Measurements from ENCODE around the gene DICER1.

DICER1 gene

GRCh38 chr14:95117937-95118721, 39.2 kb downstream of the DICER1 start:
- no peak overlapping the region for H3K9ac ChIP-seq (ENCODE audit: low read depth, low read length)
- H3K9me3 ChIP-seq (replicated peaks; ENCODE audit: low read length) = no peaks in the 10 kb centered on the region
- peak overlapping the region; percentile 30 for H3K4me2 ChIP-seq (ENCODE audit: low read length)
- H3K27me3 ChIP-seq (ENCODE audit: control insufficient read depth, insufficient read depth, low read length) = no peaks in the 10 kb centered on the region
- H3K4me3 ChIP-seq (ENCODE audit: low read length) = no peak overlapping the region
- H3K4me1 ChIP-seq (ENCODE audit: control insufficient read depth, insufficient read depth, low read length) = peaks cover 13% of the 10 kb centered on the region
- peaks cover 25% of the 10 kb centered on the region for H3K36me3 ChIP-seq (ENCODE audit: insufficient read depth, low read length)

- no peaks in the 10 kb centered on the region for H3K9me3 ChIP-seq (replicated peaks; ENCODE audit: low read length)
- H3K36me3 ChIP-seq (ENCODE audit: insufficient read depth, low read length) = peaks cover 59% of the 10 kb centered on the region
- no peak overlapping the region for H3K4me3 ChIP-seq (ENCODE audit: low read length)
- H3K9ac ChIP-seq (ENCODE audit: low read depth, low read length) = no peak overlapping the region
- no peak overlapping the region for H3K4me2 ChIP-seq (ENCODE audit: low read length)
- peaks cover 5% of the 10 kb centered on the region for H3K4me1 ChIP-seq (ENCODE audit: control insufficient read depth, insufficient read depth, low read length)
- H3K27me3 ChIP-seq (ENCODE audit: control insufficient read depth, insufficient read depth, low read length) = no peaks in the 10 kb centered on the region
Measured at GRCh38 chr14:95113476-95113875, 43.9 kb downstream of the DICER1 start.

GRCh38 chr14:95111507-95112164, 45.7 kb downstream of the DICER1 start:
- Histone ChIP-seq H3K27me3 (ENCODE audit: control insufficient read depth, insufficient read depth, low read length) (no peaks in the 10 kb centered on the region), H3K4me1 (ENCODE audit: control insufficient read depth, insufficient read depth, low read length) (no peaks in the 10 kb centered on the region), H3K9ac (ENCODE audit: low read depth, low read length) (no peak overlapping the region), H3K4me2 (ENCODE audit: low read length) (no peak overlapping the region), H3K4me3 (ENCODE audit: low read length) (no peak overlapping the region), H3K36me3 (ENCODE audit: insufficient read depth, low read length) (peaks cover 77% of the 10 kb centered on the region), H3K9me3 (replicated peaks; ENCODE audit: low read length) (no peaks in the 10 kb centered on the region)

- no peak overlapping the region for H3K9ac ChIP-seq (ENCODE audit: low read depth, low read length)
- H3K36me3 ChIP-seq (ENCODE audit: insufficient read depth, low read length) = peaks cover 78% of the 10 kb centered on the region
- H3K4me2 ChIP-seq (ENCODE audit: low read length) = no peak overlapping the region
- no peaks in the 10 kb centered on the region for H3K4me1 ChIP-seq (ENCODE audit: control insufficient read depth, insufficient read depth, low read length)
- H3K9me3 ChIP-seq (replicated peaks; ENCODE audit: low read length) = no peaks in the 10 kb centered on the region
- no peaks in the 10 kb centered on the region for H3K27me3 ChIP-seq (ENCODE audit: control insufficient read depth, insufficient read depth, low read length)
- H3K4me3 ChIP-seq (ENCODE audit: low read length) = no peak overlapping the region
Measured at GRCh38 chr14:95110178-95110577, 47.2 kb downstream of the DICER1 start.

GRCh38 chr14:95107711-95108110, 49.6 kb downstream of the DICER1 start:
- Histone ChIP-seq H3K9me3 (replicated peaks; ENCODE audit: low read length) (no peaks in the 10 kb centered on the region), H3K9ac (ENCODE audit: low read depth, low read length) (no peak overlapping the region), H3K4me2 (ENCODE audit: low read length) (no peak overlapping the region), H3K36me3 (ENCODE audit: insufficient read depth, low read length) (peaks cover 82% of the 10 kb centered on the region), H3K4me3 (ENCODE audit: low read length) (no peak overlapping the region), H3K4me1 (ENCODE audit: control insufficient read depth, insufficient read depth, low read length) (no peaks in the 10 kb centered on the region), H3K27me3 (ENCODE audit: control insufficient read depth, insufficient read depth, low read length) (no peaks in the 10 kb centered on the region)

- Histone ChIP-seq H3K9ac (ENCODE audit: low read depth, low read length) (no peak overlapping the region), H3K4me1 (ENCODE audit: control insufficient read depth, insufficient read depth, low read length) (no peaks in the 10 kb centered on the region), H3K4me3 (ENCODE audit: low read length) (no peak overlapping the region), H3K4me2 (ENCODE audit: low read length) (no peak overlapping the region), H3K36me3 (ENCODE audit: insufficient read depth, low read length) (peaks cover 86% of the 10 kb centered on the region), H3K9me3 (replicated peaks; ENCODE audit: low read length) (no peaks in the 10 kb centered on the region), H3K27me3 (ENCODE audit: control insufficient read depth, insufficient read depth, low read length) (no peaks in the 10 kb centered on the region)
Measured at GRCh38 chr14:95106971-95107370, 50.4 kb downstream of the DICER1 start.

- Histone ChIP-seq H3K4me1 (ENCODE audit: control insufficient read depth, insufficient read depth, low read length) (peaks cover 6% of the 10 kb centered on the region), H3K4me2 (ENCODE audit: low read length) (no peak overlapping the region), H3K36me3 (ENCODE audit: insufficient read depth, low read length) (peaks cover 78% of the 10 kb centered on the region), H3K4me3 (ENCODE audit: low read length) (no peak overlapping the region), H3K9me3 (replicated peaks; ENCODE audit: low read length) (no peaks in the 10 kb centered on the region), H3K9ac (ENCODE audit: low read depth, low read length) (no peak overlapping the region), H3K27me3 (ENCODE audit: control insufficient read depth, insufficient read depth, low read length) (no peaks in the 10 kb centered on the region)
Measured at GRCh38 chr14:95104911-95105310, 52.4 kb downstream of the DICER1 start.

GRCh38 chr14:95102680-95103044, 54.7 kb downstream of the DICER1 start:
- Histone ChIP-seq H3K36me3 (ENCODE audit: insufficient read depth, low read length) (peaks cover 56% of the 10 kb centered on the region), H3K9ac (ENCODE audit: low read depth, low read length) (no peak overlapping the region), H3K4me2 (ENCODE audit: low read length) (no peak overlapping the region), H3K27me3 (ENCODE audit: control insufficient read depth, insufficient read depth, low read length) (no peaks in the 10 kb centered on the region), H3K4me3 (ENCODE audit: low read length) (no peak overlapping the region), H3K4me1 (ENCODE audit: control insufficient read depth, insufficient read depth, low read length) (peaks cover 6% of the 10 kb centered on the region), H3K9me3 (replicated peaks; ENCODE audit: low read length) (no peaks in the 10 kb centered on the region)

GRCh38 chr14:95101736-95102679, 55.3 kb downstream of the DICER1 start:
- peaks cover 8% of the 10 kb centered on the region for H3K4me1 ChIP-seq (ENCODE audit: control insufficient read depth, insufficient read depth, low read length)
- H3K4me2 ChIP-seq (ENCODE audit: low read length) = no peak overlapping the region
- H3K9me3 ChIP-seq (replicated peaks; ENCODE audit: low read length) = no peaks in the 10 kb centered on the region
- no peak overlapping the region for H3K9ac ChIP-seq (ENCODE audit: low read depth, low read length)
- H3K36me3 ChIP-seq (ENCODE audit: insufficient read depth, low read length) = peaks cover 50% of the 10 kb centered on the region
- no peak overlapping the region for H3K4me3 ChIP-seq (ENCODE audit: low read length)
- H3K27me3 ChIP-seq (ENCODE audit: control insufficient read depth, insufficient read depth, low read length) = no peaks in the 10 kb centered on the region

GRCh38 chr14:95098984-95099599, 58.2 kb downstream of the DICER1 start:
- Histone ChIP-seq H3K4me1 (ENCODE audit: control insufficient read depth, insufficient read depth, low read length) (peaks cover 8% of the 10 kb centered on the region), H3K4me3 (ENCODE audit: low read length) (no peak overlapping the region), H3K4me2 (ENCODE audit: low read length) (no peak overlapping the region), H3K36me3 (ENCODE audit: insufficient read depth, low read length) (peaks cover 37% of the 10 kb centered on the region), H3K9ac (ENCODE audit: low read depth, low read length) (no peak overlapping the region), H3K9me3 (replicated peaks; ENCODE audit: low read length) (no peaks in the 10 kb centered on the region), H3K27me3 (ENCODE audit: control insufficient read depth, insufficient read depth, low read length) (no peaks in the 10 kb centered on the region)

GRCh38 chr14:95097385-95097784, 59.9 kb downstream of the DICER1 start:
- H3K4me3 ChIP-seq (ENCODE audit: low read length) = no peak overlapping the region
- H3K9ac ChIP-seq (ENCODE audit: low read depth, low read length) = no peak overlapping the region
- H3K4me2 ChIP-seq (ENCODE audit: low read length) = no peak overlapping the region
- peaks cover 8% of the 10 kb centered on the region for H3K4me1 ChIP-seq (ENCODE audit: control insufficient read depth, insufficient read depth, low read length)
- peaks cover 34% of the 10 kb centered on the region for H3K36me3 ChIP-seq (ENCODE audit: insufficient read depth, low read length)
- H3K9me3 ChIP-seq (replicated peaks; ENCODE audit: low read length) = no peaks in the 10 kb centered on the region
- H3K27me3 ChIP-seq (ENCODE audit: control insufficient read depth, insufficient read depth, low read length) = no peaks in the 10 kb centered on the region
